ENCODE results near the gene SCML2. TPM values are rescaled to one million over a fixed set of nuclear protein-coding genes. Genes with fewer than 3 reads are reported as not detected.

Gene SCML2
- polyA plus RNA-seq, 2 of the 4 experiments (the other 2 are of a cell fraction): 8.0 to 13.9 TPM

DNA sequence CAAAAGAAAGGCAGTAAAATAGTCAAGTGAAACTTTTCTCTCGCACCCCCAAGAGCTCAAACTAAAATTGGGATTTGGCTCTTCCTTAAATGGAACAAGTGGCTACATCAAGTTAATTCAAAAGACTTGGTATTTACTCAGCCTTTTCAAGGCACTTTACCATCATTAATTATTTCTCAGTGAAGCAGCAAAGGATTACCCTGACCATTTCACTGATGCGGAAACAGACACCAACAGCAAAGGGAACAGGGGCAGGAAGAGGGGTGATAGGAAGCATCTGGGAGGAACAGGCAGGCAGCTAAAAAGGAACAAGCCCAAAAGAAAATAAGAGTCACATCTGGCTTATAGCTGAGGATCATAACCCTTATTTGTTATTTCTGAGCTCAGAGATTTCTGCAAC, 2.7 kb downstream of the SCML2 start (continued):
- TF ChIP-seq MYC (IDR thresholded peaks at IDR 0.05; ENCODE audit: borderline replicate concordance, low read length): no peak
- TF ChIP-seq, protein P1, sequence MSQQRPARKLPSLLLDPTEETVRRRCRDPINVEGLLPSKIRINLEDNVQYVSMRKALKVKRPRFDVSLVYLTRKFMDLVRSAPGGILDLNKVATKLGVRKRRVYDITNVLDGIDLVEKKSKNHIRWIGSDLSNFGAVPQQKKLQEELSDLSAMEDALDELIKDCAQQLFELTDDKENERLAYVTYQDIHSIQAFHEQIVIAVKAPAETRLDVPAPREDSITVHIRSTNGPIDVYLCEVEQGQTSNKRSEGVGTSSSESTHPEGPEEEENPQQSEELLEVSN (IDR thresholded peaks at IDR 0.05; ENCODE audit: borderline replicate concordance, low read depth): no peak
- TF ChIP-seq JUNB (IDR thresholded peaks at IDR 0.05): no peak

DNA sequence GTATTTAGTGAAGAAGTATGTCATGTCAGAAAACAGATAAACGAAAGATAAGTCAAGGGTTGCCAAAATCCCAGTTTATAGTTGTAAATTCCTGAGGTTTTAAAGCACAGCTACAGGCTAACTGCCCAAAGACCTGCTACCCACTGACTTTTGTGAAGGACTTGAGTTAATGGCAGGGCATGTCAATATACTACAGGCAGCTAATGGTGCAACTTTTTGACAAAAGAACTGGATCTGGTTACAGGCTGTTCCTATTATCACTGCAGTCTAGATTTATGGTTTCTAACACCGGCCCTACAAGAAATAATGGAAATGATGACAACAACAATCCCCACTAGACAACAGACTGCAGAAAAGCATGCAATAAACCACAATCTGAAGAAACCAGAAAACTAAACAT, 6.4 kb downstream of the SCML2 start:
- H3K4me2 ChIP-seq: peak overlapping the region; percentile 36; the same call in 2 of the 3 replicates
- FAIRE-seq: peak; percentile 86
- H3K4me1 ChIP-seq: peaks cover 42% of the 10 kb centered on the region
- no peak for ATAC-seq
- H3K9me3 ChIP-seq: no peaks in the 10 kb centered on the region
- 59% methylated on average over 2 of the region's 2 CpGs for WGBS (ENCODE audit: missing lambda C conversion rate)
- TF ChIP-seq FOXS1 (CRISPR knock-in tag; IDR thresholded peaks at IDR 0.05): no peak
- TF ChIP-seq, protein P2, sequence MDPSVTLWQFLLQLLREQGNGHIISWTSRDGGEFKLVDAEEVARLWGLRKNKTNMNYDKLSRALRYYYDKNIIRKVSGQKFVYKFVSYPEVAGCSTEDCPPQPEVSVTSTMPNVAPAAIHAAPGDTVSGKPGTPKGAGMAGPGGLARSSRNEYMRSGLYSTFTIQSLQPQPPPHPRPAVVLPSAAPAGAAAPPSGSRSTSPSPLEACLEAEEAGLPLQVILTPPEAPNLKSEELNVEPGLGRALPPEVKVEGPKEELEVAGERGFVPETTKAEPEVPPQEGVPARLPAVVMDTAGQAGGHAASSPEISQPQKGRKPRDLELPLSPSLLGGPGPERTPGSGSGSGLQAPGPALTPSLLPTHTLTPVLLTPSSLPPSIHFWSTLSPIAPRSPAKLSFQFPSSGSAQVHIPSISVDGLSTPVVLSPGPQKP (IDR thresholded peaks at IDR 0.05; ENCODE audit: low read depth, low read length): no peak
- no peak for TF ChIP-seq RCOR1 (IDR thresholded peaks at IDR 0.05; ENCODE audit: low read depth, low read length)
- TF ChIP-seq, protein P3, sequence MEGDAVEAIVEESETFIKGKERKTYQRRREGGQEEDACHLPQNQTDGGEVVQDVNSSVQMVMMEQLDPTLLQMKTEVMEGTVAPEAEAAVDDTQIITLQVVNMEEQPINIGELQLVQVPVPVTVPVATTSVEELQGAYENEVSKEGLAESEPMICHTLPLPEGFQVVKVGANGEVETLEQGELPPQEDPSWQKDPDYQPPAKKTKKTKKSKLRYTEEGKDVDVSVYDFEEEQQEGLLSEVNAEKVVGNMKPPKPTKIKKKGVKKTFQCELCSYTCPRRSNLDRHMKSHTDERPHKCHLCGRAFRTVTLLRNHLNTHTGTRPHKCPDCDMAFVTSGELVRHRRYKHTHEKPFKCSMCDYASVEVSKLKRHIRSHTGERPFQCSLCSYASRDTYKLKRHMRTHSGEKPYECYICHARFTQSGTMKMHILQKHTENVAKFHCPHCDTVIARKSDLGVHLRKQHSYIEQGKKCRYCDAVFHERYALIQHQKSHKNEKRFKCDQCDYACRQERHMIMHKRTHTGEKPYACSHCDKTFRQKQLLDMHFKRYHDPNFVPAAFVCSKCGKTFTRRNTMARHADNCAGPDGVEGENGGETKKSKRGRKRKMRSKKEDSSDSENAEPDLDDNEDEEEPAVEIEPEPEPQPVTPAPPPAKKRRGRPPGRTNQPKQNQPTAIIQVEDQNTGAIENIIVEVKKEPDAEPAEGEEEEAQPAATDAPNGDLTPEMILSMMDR (IDR thresholded peaks at IDR 0.05): no peak
- TF ChIP-seq CHD4 (IDR thresholded peaks at IDR 0.05; ENCODE audit: borderline replicate concordance): no peak
- no peak for TF ChIP-seq EHF (CRISPR knock-in tag; IDR thresholded peaks at IDR 0.05)
- no peak for TF ChIP-seq FOSB (CRISPR knock-in tag; IDR thresholded peaks at IDR 0.05)
- no peak overlapping the region for H3K4me3 ChIP-seq
- CTCF ChIA-PET: no interaction called here
- DNase-seq (ENCODE audit: low read depth in 1 of 2, low spot score in 1 of 2): no peak
- POLR2A ChIA-PET: no interaction called here
- H3K27ac ChIP-seq: no peak overlapping the region

DNA sequence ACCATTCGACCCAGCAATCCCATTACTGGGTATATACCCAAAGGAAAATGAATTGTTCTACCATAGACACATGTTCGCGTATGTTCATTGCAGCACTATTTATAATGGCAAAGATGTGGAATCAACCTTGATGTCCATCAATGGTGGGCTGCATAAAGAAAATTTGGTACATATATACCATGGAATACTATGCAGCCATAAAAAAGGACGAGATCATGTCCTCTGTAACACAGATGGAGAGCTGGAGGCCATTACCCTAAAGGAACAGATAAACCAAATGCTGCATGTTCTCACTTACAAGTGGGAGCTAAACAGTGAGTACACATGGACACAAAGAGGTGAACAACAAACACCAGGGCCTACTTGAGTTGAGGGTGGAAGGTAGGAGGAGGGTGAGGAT, 45.1 kb downstream of the SCML2 start:
- ATAC-seq (no peak), DNase-seq (ENCODE audit: low read depth in 1 of 2, low spot score in 1 of 2) (no peak), FAIRE-seq (no peak)
- H3K4me3 ChIP-seq: no peak overlapping the region
- TF ChIP-seq, protein P4, sequence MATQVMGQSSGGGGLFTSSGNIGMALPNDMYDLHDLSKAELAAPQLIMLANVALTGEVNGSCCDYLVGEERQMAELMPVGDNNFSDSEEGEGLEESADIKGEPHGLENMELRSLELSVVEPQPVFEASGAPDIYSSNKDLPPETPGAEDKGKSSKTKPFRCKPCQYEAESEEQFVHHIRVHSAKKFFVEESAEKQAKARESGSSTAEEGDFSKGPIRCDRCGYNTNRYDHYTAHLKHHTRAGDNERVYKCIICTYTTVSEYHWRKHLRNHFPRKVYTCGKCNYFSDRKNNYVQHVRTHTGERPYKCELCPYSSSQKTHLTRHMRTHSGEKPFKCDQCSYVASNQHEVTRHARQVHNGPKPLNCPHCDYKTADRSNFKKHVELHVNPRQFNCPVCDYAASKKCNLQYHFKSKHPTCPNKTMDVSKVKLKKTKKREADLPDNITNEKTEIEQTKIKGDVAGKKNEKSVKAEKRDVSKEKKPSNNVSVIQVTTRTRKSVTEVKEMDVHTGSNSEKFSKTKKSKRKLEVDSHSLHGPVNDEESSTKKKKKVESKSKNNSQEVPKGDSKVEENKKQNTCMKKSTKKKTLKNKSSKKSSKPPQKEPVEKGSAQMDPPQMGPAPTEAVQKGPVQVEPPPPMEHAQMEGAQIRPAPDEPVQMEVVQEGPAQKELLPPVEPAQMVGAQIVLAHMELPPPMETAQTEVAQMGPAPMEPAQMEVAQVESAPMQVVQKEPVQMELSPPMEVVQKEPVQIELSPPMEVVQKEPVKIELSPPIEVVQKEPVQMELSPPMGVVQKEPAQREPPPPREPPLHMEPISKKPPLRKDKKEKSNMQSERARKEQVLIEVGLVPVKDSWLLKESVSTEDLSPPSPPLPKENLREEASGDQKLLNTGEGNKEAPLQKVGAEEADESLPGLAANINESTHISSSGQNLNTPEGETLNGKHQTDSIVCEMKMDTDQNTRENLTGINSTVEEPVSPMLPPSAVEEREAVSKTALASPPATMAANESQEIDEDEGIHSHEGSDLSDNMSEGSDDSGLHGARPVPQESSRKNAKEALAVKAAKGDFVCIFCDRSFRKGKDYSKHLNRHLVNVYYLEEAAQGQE (IDR thresholded peaks at IDR 0.05): no peak
- TF ChIP-seq EHMT2 (IDR thresholded peaks at IDR 0.05; ENCODE audit: low read depth) (no peak), MAFK (IDR thresholded peaks at IDR 0.05; ENCODE audit: partially characterized antibody) (no peak), FOSB (CRISPR knock-in tag; IDR thresholded peaks at IDR 0.05) (no peak), GATA3 (IDR thresholded peaks at IDR 0.05; ENCODE audit: borderline replicate concordance) (no peak), JUN (IDR thresholded peaks at IDR 0.05) (no peak), ESRRA (IDR thresholded peaks at IDR 0.05; ENCODE audit: borderline replicate concordance, low read length) (no peak), KDM1A (IDR thresholded peaks at IDR 0.05; ENCODE audit: low read depth) (no peak)
- TF ChIP-seq, protein P5, sequence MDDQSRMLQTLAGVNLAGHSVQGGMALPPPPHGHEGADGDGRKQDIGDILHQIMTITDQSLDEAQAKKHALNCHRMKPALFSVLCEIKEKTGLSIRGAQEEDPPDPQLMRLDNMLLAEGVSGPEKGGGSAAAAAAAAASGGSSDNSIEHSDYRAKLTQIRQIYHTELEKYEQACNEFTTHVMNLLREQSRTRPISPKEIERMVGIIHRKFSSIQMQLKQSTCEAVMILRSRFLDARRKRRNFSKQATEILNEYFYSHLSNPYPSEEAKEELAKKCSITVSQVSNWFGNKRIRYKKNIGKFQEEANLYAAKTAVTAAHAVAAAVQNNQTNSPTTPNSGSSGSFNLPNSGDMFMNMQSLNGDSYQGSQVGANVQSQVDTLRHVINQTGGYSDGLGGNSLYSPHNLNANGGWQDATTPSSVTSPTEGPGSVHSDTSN (IDR thresholded peaks at IDR 0.05): no peak
- TF ChIP-seq, protein P2 (IDR thresholded peaks at IDR 0.05; ENCODE audit: low read depth, low read length): no peak
- TF ChIP-seq, protein P6, sequence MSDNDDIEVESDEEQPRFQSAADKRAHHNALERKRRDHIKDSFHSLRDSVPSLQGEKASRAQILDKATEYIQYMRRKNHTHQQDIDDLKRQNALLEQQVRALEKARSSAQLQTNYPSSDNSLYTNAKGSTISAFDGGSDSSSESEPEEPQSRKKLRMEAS (IDR thresholded peaks at IDR 0.05): no peak
- ChIA-PET POLR2A (no interaction called here), CTCF (interaction anchor here (0.5 kb wide), 1 partner anchor 32 kb away, joined by 3 read pairs; no protein-coding TSS in a partner anchor)
- WGBS (ENCODE audit: missing lambda C conversion rate): 97% methylated on average over 4 of the region's 4 CpGs
- no peaks in the 10 kb centered on the region for H3K9me3 ChIP-seq
- H3K4me2 ChIP-seq: no peak overlapping the region
- H3K27ac ChIP-seq: no peak overlapping the region
- H3K4me1 ChIP-seq: no peaks in the 10 kb centered on the region

Data from A549 (cell line).